ACHN (cell line): Measurements from ENCODE around the gene THSD4.
"Not testable (repeated sequence)": the region's sequence is repeated elsewhere in the genome, so short reads cannot be mapped to it uniquely, and the experiment has no call there.

Experiments
- DNase-seq: peaks from one replicate; pipeline ENCODE4 v3.0.0-alpha.2; 2015
- in situ Hi-C: cut with HindIII; loops from 2 replicates; pipeline ENCODE4 v1.10.0; 2017; ENCODE audit warnings: low sequenced_read_pairs, low pct_ligation_motif_present, low pct_unique_long_range_greater_than_20kb

THSD4 gene

DNA sequence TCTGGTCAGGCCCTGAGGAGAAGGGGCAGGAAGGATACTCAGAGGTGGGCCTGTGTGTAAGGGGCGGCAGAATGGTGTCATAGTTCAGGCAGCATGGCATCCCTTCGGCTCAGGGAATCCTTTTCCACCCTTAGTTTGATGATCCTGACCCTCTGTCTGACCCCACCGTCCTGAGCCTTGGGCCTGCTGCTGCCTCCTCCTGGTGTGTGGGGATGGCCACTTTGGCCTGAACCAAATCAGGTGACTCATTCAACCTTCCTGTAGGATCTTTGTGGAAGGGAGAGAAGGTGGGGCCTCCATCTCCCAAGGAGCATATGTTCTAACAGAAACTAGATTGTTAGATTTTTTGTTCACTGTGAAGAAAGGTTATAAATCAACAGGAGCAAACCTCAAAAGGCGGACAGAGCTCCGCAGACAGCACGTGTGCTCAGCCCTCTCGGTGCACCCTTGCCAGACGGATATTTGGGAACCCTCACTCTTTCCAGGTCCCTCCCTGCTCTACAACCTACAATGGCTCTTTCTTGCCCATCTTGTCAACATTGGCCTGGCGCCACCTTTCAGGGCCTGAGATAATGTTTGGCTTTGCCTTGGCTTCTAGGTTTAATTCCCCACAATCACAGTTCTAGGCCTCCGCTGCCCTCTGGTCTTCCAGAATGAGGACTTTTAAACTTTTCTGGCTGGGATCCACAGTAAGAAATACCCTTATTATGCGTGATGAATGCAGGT is 21.7 kb downstream of the THSD4 start:
- peak; percentile 28 for DNase-seq
- in situ Hi-C loops, result no loop called here

DNA sequence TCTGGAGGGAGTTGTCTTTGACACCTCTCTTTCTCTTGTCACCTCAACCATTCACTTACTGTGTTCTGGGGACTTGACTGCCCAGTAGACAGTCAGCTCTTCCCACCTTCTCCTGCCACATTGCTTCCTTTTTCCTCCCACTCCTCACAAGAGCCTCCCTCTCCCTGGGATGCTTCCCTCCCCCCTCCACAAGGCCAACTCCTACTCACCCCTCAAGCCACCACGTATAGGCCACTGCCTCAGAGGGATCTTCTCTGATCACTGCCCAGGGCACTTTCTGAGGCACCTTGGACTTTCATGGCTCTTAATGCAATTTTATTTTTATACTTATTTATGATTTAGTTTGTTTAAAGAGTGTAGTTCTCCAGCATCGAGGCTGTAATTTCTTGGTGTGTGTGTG is 23.2 kb downstream of the THSD4 start:
- in situ Hi-C loops, result no loop called here
- no peak for DNase-seq

GRCh38 chr15:71139241-71139640 is 24.0 kb downstream of the THSD4 start:
- no peak for DNase-seq

GRCh38 chr15:71141572-71141971 is 26.3 kb downstream of the THSD4 start:
- in situ Hi-C loops, result no loop called here
- DNase-seq, result no peak

More at GRCh38 chr15:71139241-71139640, 24.0 kb downstream of the THSD4 start:
- in situ Hi-C loops, result no loop called here

- in situ Hi-C loops, result no loop called here
- DNase-seq, result no peak
These were observed 27.5 kb downstream of the THSD4 start for GRCh38 chr15:71142780-71143179.

DNA sequence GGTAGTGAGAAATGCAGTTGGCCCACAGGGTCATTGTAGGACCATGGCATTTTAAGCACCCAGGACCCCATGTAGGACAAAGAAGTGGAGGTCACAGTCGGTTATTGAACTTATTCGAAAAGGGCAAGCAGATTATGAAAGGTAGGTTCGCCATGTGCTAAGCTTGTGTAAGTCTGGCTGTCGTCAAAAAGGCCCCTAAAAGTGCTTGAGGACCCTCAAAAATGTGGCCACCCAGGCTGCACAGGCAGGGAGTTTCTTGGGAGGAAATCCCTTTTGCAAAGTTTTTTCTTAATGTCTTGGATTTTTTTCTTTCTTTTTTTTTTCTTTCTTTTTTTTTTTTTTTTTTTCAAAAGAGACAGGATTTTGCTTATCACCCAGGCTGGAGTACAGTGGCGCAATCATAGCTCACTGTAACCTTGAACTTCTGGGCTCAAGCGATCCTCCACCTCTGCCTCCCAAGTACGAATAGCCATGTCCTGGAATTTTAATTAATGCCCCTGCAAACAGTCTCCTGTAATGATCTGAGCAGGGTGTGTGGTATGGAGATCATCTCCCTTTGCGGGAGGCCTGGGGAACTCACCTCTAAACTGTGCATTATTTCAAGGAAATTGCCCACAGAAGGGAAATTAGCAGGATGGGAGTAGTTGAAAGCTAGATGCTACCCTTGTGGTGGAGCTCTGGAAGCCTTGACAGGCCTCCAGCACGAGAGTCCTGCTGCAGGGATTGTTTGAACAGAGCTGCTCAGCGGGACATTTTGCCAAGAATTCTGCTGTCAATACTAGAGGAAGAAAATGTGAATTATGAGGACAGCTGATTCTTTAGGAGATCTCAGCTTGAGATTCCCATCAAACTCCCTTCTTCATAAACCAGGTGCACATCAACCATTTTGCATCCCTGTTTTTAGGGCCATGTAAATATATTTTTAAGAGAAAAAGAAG is 28.4 kb downstream of the THSD4 start:
- no peak for DNase-seq
- in situ Hi-C loops, result no loop called here

DNA sequence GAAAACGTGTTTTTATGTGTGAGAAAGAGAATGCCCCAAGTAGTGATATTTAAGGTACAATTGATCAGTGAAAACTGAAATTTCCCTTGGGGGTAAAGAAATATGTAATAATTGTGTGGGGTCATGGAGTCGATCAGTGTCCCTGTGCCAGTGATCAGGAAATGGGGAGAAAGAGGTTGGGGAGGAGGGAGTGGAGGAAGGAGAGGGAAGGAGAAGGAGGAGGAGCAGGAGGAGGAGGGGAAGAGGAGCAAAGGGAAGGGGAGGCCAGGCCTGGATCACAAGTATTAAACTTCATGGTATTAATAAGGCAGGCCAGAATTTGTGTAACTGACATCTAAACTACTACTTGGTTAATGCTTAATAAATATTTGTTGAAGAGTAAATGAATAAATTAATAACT is 30.4 kb downstream of the THSD4 start:
- DNase-seq, result no peak
- in situ Hi-C loops, result no loop called here

GRCh38 chr15:71146580-71146982 is 31.3 kb downstream of the THSD4 start:
- in situ Hi-C loops, result no loop called here
- no peak for DNase-seq

GRCh38 chr15:71148048-71148447 is 32.8 kb downstream of the THSD4 start:
- in situ Hi-C loops, result no loop called here

GRCh38 chr15:71149646-71150557 is 34.6 kb downstream of the THSD4 start:
- no peak for DNase-seq
- in situ Hi-C loops, result no loop called here

More at GRCh38 chr15:71148048-71148447, 32.8 kb downstream of the THSD4 start:
- no peak for DNase-seq

- DNase-seq, result peak; percentile 92
- in situ Hi-C loops, result no loop called here
These were observed 35.8 kb downstream of the THSD4 start for GRCh38 chr15:71151081-71151480.

DNA sequence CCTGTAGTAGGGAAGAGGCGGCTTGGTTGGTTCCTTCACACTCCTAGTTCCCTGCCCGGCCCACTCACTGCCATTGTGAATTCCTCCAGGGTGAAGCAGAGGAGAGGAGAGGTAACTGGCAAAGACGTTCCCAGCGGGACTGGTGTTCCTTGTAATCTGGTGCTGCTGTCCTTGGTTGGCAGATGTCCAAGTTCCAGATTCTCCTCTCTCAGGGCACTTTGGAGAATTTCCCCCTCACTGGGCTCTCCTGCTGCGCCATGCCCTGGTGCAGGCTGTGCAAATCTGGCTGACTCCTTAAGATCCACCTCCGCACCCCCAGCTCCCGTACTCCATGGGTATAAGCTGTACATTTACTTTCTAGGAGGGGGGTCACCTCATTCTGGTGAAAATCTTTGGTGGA is 37.3 kb downstream of the THSD4 start:
- in situ Hi-C loops, result no loop called here
- DNase-seq, result no peak

GRCh38 chr15:71153823-71154524 is 38.7 kb downstream of the THSD4 start:
- in situ Hi-C loops, result no loop called here
- DNase-seq, result no peak

DNA sequence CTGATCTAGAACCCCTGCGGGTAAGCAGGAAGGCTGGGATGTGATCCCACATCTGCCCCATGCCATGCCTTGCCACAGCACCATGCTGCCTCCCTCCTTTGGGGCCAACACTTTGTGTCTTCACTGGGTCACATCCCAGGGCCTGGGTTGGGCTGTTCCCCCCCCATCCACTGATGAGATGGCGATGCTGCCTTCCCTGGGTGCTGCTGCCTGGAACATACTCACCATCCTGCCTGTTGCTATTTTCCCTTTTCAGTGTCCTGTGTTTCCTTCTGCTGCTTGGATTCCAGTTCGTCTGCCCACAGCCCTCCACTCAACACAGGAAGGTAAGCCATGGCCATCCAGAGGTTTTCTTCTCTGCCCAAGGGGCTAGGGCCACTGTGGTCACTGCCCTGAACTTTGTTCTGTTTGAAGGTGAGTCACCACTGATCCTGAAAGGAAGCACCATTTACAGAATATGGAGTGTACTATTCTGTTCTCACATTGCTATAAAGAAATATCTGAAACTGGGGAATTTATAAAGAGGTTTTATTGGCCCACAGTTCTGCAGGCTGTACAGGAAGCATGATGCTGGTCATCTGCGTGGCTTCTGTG is 39.4 kb downstream of the THSD4 start:
- in situ Hi-C loops, result no loop called here
- no peak for DNase-seq

- in situ Hi-C loops, result no loop called here
These were observed 40.3 kb downstream of the THSD4 start for GRCh38 chr15:71155534-71155933.

DNA sequence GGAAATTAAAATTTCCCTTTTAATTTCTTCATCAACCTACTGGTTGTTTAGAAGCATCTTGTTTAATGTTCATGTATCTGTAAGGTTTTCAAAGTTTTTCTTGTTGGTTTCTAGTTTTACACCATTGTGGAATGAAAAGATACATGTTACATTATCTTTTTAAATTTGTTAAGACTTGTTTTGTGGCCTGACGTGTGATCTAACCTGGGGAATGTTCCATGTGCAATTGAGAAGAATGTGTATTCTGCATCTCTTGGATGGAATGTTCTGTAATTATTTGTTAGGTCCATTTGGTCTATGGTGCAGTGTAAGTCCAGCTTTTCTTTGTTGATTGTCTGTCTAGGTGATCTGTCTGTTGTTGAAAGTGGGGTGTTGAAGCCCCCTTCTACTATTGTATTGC is 45.7 kb downstream of the THSD4 start:
- in situ Hi-C loops, result no loop called here
- DNase-seq, result no peak

More at GRCh38 chr15:71155534-71155933, 40.3 kb downstream of the THSD4 start:
- no peak for DNase-seq

DNA sequence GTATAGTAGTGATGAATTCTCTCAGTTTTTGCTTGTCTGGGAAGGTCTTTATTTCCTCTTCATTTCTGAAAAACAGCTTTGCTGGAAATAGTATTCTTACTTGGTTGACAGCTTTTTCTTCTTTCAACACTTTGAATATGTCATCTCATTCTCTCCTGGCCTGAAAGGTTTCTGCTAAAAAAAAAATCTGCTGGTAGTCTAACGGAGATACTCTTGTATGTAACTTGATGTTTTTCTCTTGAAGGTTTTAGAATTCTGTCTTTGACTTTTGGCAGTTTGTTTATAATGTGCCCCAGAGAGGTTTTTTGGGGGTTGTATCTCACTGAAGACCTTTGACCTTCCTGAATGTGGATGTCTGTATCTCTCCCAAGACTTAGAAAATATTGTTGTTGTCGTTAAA is 47.0 kb downstream of the THSD4 start:
- in situ Hi-C loops, result no loop called here

DNA sequence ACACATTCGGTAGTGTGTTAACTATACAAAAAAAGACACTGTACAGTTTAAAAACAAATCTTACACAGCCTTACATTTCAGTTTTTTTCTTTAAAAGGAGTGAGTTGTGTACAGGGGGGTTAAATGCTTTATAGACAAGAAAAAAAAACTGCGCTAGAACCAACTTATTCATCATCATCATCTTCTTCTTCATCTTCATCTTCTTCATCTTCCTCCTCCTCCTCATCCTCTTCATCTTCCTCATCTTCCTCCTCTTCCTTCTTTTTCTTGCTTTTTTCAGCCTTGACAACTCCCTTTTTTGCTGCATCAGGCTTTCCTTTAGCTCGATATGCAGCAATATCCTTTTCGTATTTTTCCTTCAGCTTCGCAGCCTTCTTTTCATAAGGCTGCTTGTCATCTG is 49.3 kb downstream of the THSD4 start:
- in situ Hi-C loops, DNase-seq: not testable (repeated sequence)

More for the DNA sequence above, 47.0 kb downstream of the THSD4 start:
- no peak for DNase-seq
